T-cell (primary cell): Measurements from ENCODE around the gene SPATA12. TPM values are rescaled to one million over a fixed set of nuclear protein-coding genes. Genes with fewer than 3 reads are reported as not detected.

ENCODE experiments used
- ATAC-seq, 4 experiments: fragments of 200-7000 bp in 3 of 4; fragments of 150-1000 bp in 1 of 4; cut with Tn5 transposase; replicated peaks in 1 of 4; 1 replicate in 3 of 4; 2 replicates in 1 of 4; pipeline ENCODE4 v1.10.0; 2021; ENCODE audit warnings: moderate library complexity in 3 of 4, mild to moderate bottlenecking in 2 of 4, moderate number of reproducible peaks in 1 of 4
- CTCF ChIA-PET, 2 donors: fragments of 300-600 bp; sonication (Branson Sonifier 250); formaldehyde crosslinking; loops; one replicate each; lab custom pipeline; 2022; ENCODE audit warnings: antibody characterized with exemption in 2 of 2; lab: Charles Lee
- POLR2A ChIA-PET, 2 donors: fragments of 300-600 bp; sonication (Branson Sonifier 250); formaldehyde crosslinking; loops; one replicate each; lab custom pipeline; 2022; ENCODE audit warnings: antibody characterized with exemption in 2 of 2; lab: Charles Lee
- DNase-seq, 35 experiments: peaks; one replicate each; pipeline versions ENCODE4 v3.0.0 to v3.0.0-alpha.2; 2013 to 2023
- H3K27ac ChIP-seq: one replicate; pipeline ENCODE4 v1.5.1; 2013; ENCODE audit warnings: low read length
- H3K27me3 ChIP-seq, 2 experiments: replicated peaks in 1 of 2; 1 replicate in 1 of 2; 2 replicates in 1 of 2; pipeline versions ENCODE4 v1.6.1 to v1.7.0; 2013; ENCODE audit warnings: low read length in 1 of 2, mixed read lengths in 1 of 2; ENCODE audit not compliant: control insufficient read depth in 2 of 2, insufficient read depth in 2 of 2; ENCODE audit errors: extremely low read depth in 1 of 2
- H3K36me3 ChIP-seq, 2 donors: 1 replicate in 1 of 2; 2 replicates in 1 of 2; pipeline versions ENCODE4 v1.6.1 to v1.7.0; 2013; ENCODE audit warnings: low read length in 1 of 2; ENCODE audit not compliant: control insufficient read depth in 2 of 2, insufficient read depth in 1 of 2; ENCODE audit errors: extremely low read depth in 1 of 2
- H3K4me1 ChIP-seq, 2 experiments: 1 replicate in 1 of 2; 2 replicates in 1 of 2; pipeline versions ENCODE4 v1.6.1 to v1.7.0; 2013; ENCODE audit warnings: low read length in 2 of 2, mixed read lengths in 1 of 2; ENCODE audit not compliant: insufficient read depth in 2 of 2, control insufficient read depth in 1 of 2; ENCODE audit errors: extremely low read depth in 1 of 2
- H3K4me3 ChIP-seq, 2 donors: 1 replicate in 1 of 2; 2 replicates in 1 of 2; pipeline versions ENCODE4 v1.5.1 to v1.7.0; 2013; ENCODE audit warnings: mild to moderate bottlenecking in 2 of 2, low read length in 1 of 2, moderate library complexity in 1 of 2; ENCODE audit not compliant: control insufficient read depth in 1 of 2; ENCODE audit errors: extremely low read depth in 1 of 2
- H3K9me3 ChIP-seq: 2 replicates; pipeline ENCODE4 v1.7.0; 2013
- H3K27ac Mint-ChIP-seq, 2 donors: one replicate each; pipeline ENCODE4 v1.8.0; 2020 to 2021; ENCODE audit warnings: mild to moderate bottlenecking in 2 of 2, mixed read lengths in 2 of 2
- H3K27me3 Mint-ChIP-seq, 2 donors: one replicate each; pipeline ENCODE4 v1.8.0; 2021 to 2022; ENCODE audit warnings: mixed read lengths in 2 of 2
- H3K36me3 Mint-ChIP-seq: one replicate; pipeline ENCODE4 v1.8.0; 2021; ENCODE audit warnings: mixed read lengths
- H3K4me1 Mint-ChIP-seq, 3 donors: one replicate each; pipeline ENCODE4 v1.8.0; 2020 to 2022; ENCODE audit warnings: mixed read lengths in 3 of 3, mild to moderate bottlenecking in 1 of 3
- H3K4me3 Mint-ChIP-seq, 3 donors: one replicate each; pipeline ENCODE4 v1.8.0; 2020 to 2022; ENCODE audit warnings: mild to moderate bottlenecking in 3 of 3, mixed read lengths in 3 of 3, moderate library complexity in 3 of 3
- H3K9me3 Mint-ChIP-seq, 3 donors: one replicate each; pipeline ENCODE4 v1.8.0; 2020 to 2022; ENCODE audit warnings: mixed read lengths in 3 of 3
- WGBS: methylation state at CpG from one replicate; pipeline ENCODE4 v1.1.5; 2013; ENCODE audit warnings: missing lambda C conversion rate; ENCODE audit not compliant: insufficient coverage; 5-methylcytosine and 5-hydroxymethylcytosine counted together
- total RNA-seq, 35 experiments: library from RNA in 6 of 35; stranded (reverse) in 6 of 35; fragments of 120-200 nt in 1 of 35; gene quantifications; one replicate each; pipeline versions ENCODE4 v1.2.1 to v1.2.4 and lab custom pipeline; 2013 to 2026

Gene SPATA12
- not detected for total RNA-seq
- total RNA-seq (2013): not detected
- total RNA-seq (lab: John Stamatoyannopoulos, UW): 0 to 0.14 (median 0) reads per million in 29 experiments

GRCh38 chr3:57060089-57060821 lies at the start of gene SPATA12:
TSS of gene SPATA12 (plus strand) at chr3:57060664. CDS start at chr3:57073695, 13,031 bp downstream.
- Mint-ChIP-seq H3K9me3 (no peaks in the 10 kb centered on the region), H3K27ac (no peak within 1 kb of the TSS), H3K4me3 (no peak within 1 kb of the TSS), H3K36me3 (no peaks in the 10 kb centered on the region), H3K4me1 (no peaks in the 10 kb centered on the region), H3K27me3 (peaks cover 8 to 12% of the 10 kb centered on the region in 2 donors)
- ChIA-PET POLR2A (no interaction called here), CTCF (no interaction called here)
- Histone ChIP-seq H3K4me3 (no peak within 1 kb of the TSS), H3K27me3 (peaks cover 0 to 17% of the 10 kb centered on the region in 2 experiments), H3K36me3 (no peaks in the 10 kb centered on the region), H3K9me3 (no peaks in the 10 kb centered on the region), H3K4me1 (no peaks in the 10 kb centered on the region), H3K27ac (no peak within 1 kb of the TSS)
- ATAC-seq: no peak
- WGBS: 55% methylated on average over 4 of the region's 11 CpGs
- DNase-seq: peak in 2 of 35 experiments; percentile 5 to 26

DNA sequence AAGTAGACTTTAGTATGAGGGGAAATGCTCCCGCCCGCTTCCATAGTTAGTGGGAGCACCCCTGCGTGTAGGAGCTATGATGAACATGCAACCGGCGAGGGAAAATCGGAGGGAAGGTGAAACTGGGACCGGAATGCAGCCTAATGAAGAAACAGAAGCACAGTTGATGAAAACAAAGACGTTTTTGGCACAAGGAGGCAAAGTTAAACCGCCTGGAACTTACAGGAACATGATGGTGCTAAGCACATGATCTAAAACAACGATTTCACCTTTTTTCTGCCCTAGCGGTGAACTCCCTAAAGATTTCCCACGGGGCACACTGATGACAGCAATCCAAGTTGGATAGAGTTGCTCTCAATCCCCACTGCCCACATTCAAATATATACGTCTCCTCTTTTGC lies 49.4 kb upstream of the SPATA12 start:
- H3K36me3 ChIP-seq: no peaks in the 10 kb centered on the region
- Mint-ChIP-seq H3K36me3 (no peaks in the 10 kb centered on the region), H3K9me3 (no peaks in the 10 kb centered on the region), H3K27me3 (peaks cover 0 to 12% of the 10 kb centered on the region in 2 donors), H3K4me1 (peaks cover 5 to 11% (median 5%) of the 10 kb centered on the region in 3 donors), H3K4me3 (no peak overlapping the region), H3K27ac (no peak overlapping the region)
- H3K27ac ChIP-seq: no peak overlapping the region
- H3K9me3 ChIP-seq: no peaks in the 10 kb centered on the region
- peaks cover 0 to 12% of the 10 kb centered on the region in 2 experiments for H3K27me3 ChIP-seq
- ATAC-seq (no peak), DNase-seq (no peak)
- no peak overlapping the region for H3K4me3 ChIP-seq
- H3K4me1 ChIP-seq: no peaks in the 10 kb centered on the region
- POLR2A ChIA-PET: no interaction called here
- CTCF ChIA-PET: interaction anchor here in 1 of 2 donors (0.6 kb wide), 1 partner anchor 325 kb away, joined by 3 read pairs; no protein-coding TSS in a partner anchor
- WGBS: 83% methylated on average over 12 of the region's 13 CpGs

DNA sequence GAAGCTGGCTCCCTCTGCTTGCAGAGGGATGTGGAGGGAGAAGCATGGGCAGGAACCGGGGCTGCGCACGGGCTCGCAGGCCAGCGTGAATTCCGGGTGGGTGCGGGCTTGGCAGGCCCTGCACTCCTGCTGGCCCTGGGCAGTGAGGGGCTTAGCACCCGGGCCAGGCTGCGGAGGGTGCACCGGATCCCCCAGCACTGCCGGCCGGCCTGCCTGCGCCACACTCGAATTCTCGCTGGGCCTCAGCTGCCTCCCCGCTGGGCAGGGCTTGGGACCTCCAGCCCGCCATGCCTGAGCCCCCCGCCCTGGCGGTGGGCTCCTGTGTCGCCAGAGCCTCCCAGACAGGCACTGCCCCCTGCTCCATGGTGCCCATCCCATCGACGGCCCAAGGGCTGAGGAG lies 47.6 kb upstream of the SPATA12 start:
- Mint-ChIP-seq H3K4me3 (no peak overlapping the region), H3K36me3 (no peaks in the 10 kb centered on the region), H3K27ac (no peak overlapping the region), H3K27me3 (peaks cover 0 to 6% of the 10 kb centered on the region in 2 donors), H3K4me1 (peaks cover 0 to 1% (median under 1%) of the 10 kb centered on the region in 3 donors), H3K9me3 (no peaks in the 10 kb centered on the region)
- DNase-seq (no peak), ATAC-seq (no peak)
- H3K27me3 ChIP-seq: peaks cover 0 to 12% of the 10 kb centered on the region in 2 experiments
- ChIA-PET POLR2A (no interaction called here), CTCF (no interaction called here)
- no peak overlapping the region for H3K27ac ChIP-seq
- no peak overlapping the region for H3K4me3 ChIP-seq
- H3K4me1 ChIP-seq: no peaks in the 10 kb centered on the region
- H3K9me3 ChIP-seq: no peaks in the 10 kb centered on the region
- 91% methylated on average over 18 of the region's 22 CpGs for WGBS
- no peaks in the 10 kb centered on the region for H3K36me3 ChIP-seq

GRCh38 chr3:57015350-57015729 lies 45.1 kb upstream of the SPATA12 start:
- H3K27ac Mint-ChIP-seq: no peak overlapping the region
- no peak overlapping the region for H3K27ac ChIP-seq
- no peaks in the 10 kb centered on the region for H3K36me3 ChIP-seq
- no peak for DNase-seq
- H3K27me3 Mint-ChIP-seq: peaks cover 0 to 6% of the 10 kb centered on the region in 2 donors
- no peak overlapping the region for H3K4me3 Mint-ChIP-seq
- H3K9me3 ChIP-seq: no peaks in the 10 kb centered on the region
- peaks cover 0 to 15% of the 10 kb centered on the region in 2 experiments for H3K27me3 ChIP-seq
- no peak overlapping the region for H3K4me3 ChIP-seq
- H3K9me3 Mint-ChIP-seq: no peaks in the 10 kb centered on the region
- H3K36me3 Mint-ChIP-seq: no peaks in the 10 kb centered on the region
- WGBS: 80% methylated on average over 2 of the region's 7 CpGs
- no peak for ATAC-seq
- H3K4me1 ChIP-seq: no peaks in the 10 kb centered on the region
- ChIA-PET CTCF (no interaction called here), POLR2A (no interaction called here)
- H3K4me1 Mint-ChIP-seq: no peaks in the 10 kb centered on the region

DNA sequence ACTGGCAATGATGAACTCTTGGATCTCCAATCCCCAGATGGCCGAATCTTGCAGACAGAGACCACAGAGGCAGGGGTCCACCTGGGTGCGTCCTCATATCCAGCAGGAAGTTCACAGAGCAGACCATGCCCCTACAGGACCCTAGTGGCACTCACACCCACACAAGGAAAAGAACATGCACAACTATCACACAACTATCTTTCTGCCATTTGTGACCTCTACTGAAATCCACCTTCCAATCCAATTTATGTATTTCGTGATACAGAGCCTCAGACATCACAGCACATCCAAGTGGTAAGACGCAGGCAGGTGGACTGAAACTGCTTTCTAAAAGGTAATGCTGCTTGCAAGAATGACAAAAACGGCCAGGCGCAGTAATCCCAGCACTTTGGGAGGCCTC lies 44.6 kb upstream of the SPATA12 start:
- H3K4me3 ChIP-seq: no peak overlapping the region
- DNase-seq: no peak
- Mint-ChIP-seq H3K27me3 (peaks cover 0 to 6% of the 10 kb centered on the region in 2 donors), H3K4me3 (no peak overlapping the region), H3K4me1 (no peaks in the 10 kb centered on the region), H3K9me3 (no peaks in the 10 kb centered on the region), H3K27ac (no peak overlapping the region), H3K36me3 (no peaks in the 10 kb centered on the region)
- H3K27ac ChIP-seq: no peak overlapping the region
- ChIA-PET CTCF (no interaction called here), POLR2A (no interaction called here)
- H3K4me1 ChIP-seq: no peaks in the 10 kb centered on the region
- no peak for ATAC-seq
- peaks cover 0 to 15% of the 10 kb centered on the region in 2 experiments for H3K27me3 ChIP-seq
- WGBS: 90% methylated on average over 4 of the region's 6 CpGs
- no peaks in the 10 kb centered on the region for H3K9me3 ChIP-seq
- no peaks in the 10 kb centered on the region for H3K36me3 ChIP-seq

DNA sequence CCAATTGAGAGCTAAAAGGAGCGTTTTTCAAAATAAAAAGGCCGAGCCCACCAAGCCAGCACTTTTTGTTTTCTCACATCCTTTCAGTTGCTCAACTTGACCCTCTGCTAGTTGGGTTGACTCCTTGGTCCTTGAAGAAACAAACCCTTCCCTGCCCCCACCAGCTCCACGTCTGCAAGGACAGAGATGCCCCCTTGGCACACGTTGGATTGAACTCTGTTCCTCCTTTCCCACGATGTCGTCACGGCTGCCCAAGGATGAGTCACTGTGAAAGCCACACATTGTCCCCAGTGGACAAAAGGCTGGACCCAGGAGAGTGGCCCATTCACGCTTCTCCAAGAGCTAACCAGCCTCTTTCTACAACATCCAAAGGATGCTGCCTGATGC lies 43.0 kb upstream of the SPATA12 start:
- Mint-ChIP-seq H3K9me3 (no peaks in the 10 kb centered on the region), H3K27ac (no peak overlapping the region), H3K4me1 (no peaks in the 10 kb centered on the region), H3K36me3 (no peaks in the 10 kb centered on the region), H3K4me3 (no peak overlapping the region), H3K27me3 (peaks cover 4 to 9% of the 10 kb centered on the region in 2 donors)
- DNase-seq (no peak), ATAC-seq (no peak)
- ChIA-PET CTCF (no interaction called here), POLR2A (interaction anchor here in 1 of 2 donors (0.7 kb wide), 1 partner anchor 37 kb away, joined by 7 read pairs; no protein-coding TSS in a partner anchor)
- H3K27ac ChIP-seq: no peak overlapping the region
- no peaks in the 10 kb centered on the region for H3K4me1 ChIP-seq
- no peaks in the 10 kb centered on the region for H3K9me3 ChIP-seq
- no peaks in the 10 kb centered on the region for H3K36me3 ChIP-seq
- no peak overlapping the region for H3K4me3 ChIP-seq
- peaks cover 0 to 17% of the 10 kb centered on the region in 2 experiments for H3K27me3 ChIP-seq
- WGBS: 78% methylated on average over 7 of the region's 8 CpGs
